Endothelial cell of umbilical vein (primary cell): ENCODE data around the gene RFWD3. TPM values are rescaled to one million over a fixed set of nuclear protein-coding genes. Genes with fewer than 3 reads are reported as not detected.

Experiments
- BruUV-seq: library from RNA; stranded (reverse); fragments of 400-500 nt; replicated peaks from 2 replicates; lab custom pipeline; 2021; lab: Mats Ljungman, UMichigan
- CTCF ChIA-PET: fragments of 300-600, 350-600 bp; sonication (Branson Sonifier 250); formaldehyde crosslinking; loops from one replicate; lab custom pipeline; 2021; ENCODE audit warnings: antibody characterized with exemption, inconsistent platforms; lab: Charles Lee
- POLR2A ChIA-PET: fragments of 300-600, 350-600 bp; sonication (Branson Sonifier 250); formaldehyde crosslinking; loops from one replicate; lab custom pipeline; 2021; ENCODE audit warnings: antibody characterized with exemption, inconsistent platforms; lab: Charles Lee
- DNase-seq: peaks from one replicate; pipeline ENCODE4 v3.0.0-alpha.2; 2011; ENCODE audit warnings: low read depth, low spot score
- FAIRE-seq: peaks from 2 replicates; lab custom pipeline; 2011; peaks lifted over from hg19 to GRCh38; lab: Jason Lieb, UNC
- H2AFZ ChIP-seq: 2 replicates; pipeline ENCODE4 v1.6.0; 2012; ENCODE audit warnings: low read depth, low read length, control low read depth, inconsistent platforms
- H3K27ac ChIP-seq: 2 replicates; pipeline ENCODE4 v1.5.1; 2011; ENCODE audit warnings: low read depth, mild to moderate bottlenecking, control low read depth, low read length, moderate library complexity; ENCODE audit not compliant: insufficient read depth
- H3K27me3 ChIP-seq, 2 experiments: 2 replicates each; pipeline versions ENCODE4 v1.6.0 to v1.6.1; 2011; ENCODE audit warnings: low read length in 2 of 2, mixed read lengths in 1 of 2; ENCODE audit not compliant: control insufficient read depth in 2 of 2, insufficient read depth in 2 of 2
- H3K36me3 ChIP-seq, 2 experiments: 2 replicates in 1 of 2; 3 replicates in 1 of 2; pipeline ENCODE4 v1.5.1; 2011; ENCODE audit warnings: low read length in 2 of 2, mild to moderate bottlenecking in 1 of 2, moderate library complexity in 1 of 2; ENCODE audit not compliant: control insufficient read depth in 2 of 2, insufficient read depth in 2 of 2; ENCODE audit errors: extremely low read depth in 1 of 2
- H3K4me1 ChIP-seq: 3 replicates; pipeline ENCODE4 v1.5.1; 2011; ENCODE audit warnings: mild to moderate bottlenecking, low read length; ENCODE audit not compliant: control insufficient read depth, insufficient read depth; ENCODE audit errors: extremely low read depth
- H3K4me2 ChIP-seq: 2 replicates; pipeline ENCODE4 v1.6.1; 2011; ENCODE audit warnings: low read length, control low read depth, mixed read lengths; ENCODE audit not compliant: insufficient read depth
- H3K4me3 ChIP-seq, 3 experiments: fragments of 200-600 bp in 1 of 3; sonication (generic), shearing (Covaris generic) in 1 of 3; replicated peaks in 1 of 3; 2 replicates each; pipeline ENCODE4 v1.5.1; 2011 to 2016; ENCODE audit warnings: control low read depth in 3 of 3, low read length in 3 of 3, mild to moderate bottlenecking in 2 of 3, inconsistent platforms in 1 of 3, low read depth in 1 of 3, moderate library complexity in 1 of 3; ENCODE audit not compliant: insufficient read depth in 1 of 3
- H3K79me2 ChIP-seq: 2 replicates; pipeline ENCODE4 v1.6.0; 2012; ENCODE audit warnings: low read length, inconsistent platforms; ENCODE audit not compliant: control insufficient read depth, insufficient read depth
- H3K9ac ChIP-seq: replicated peaks from 2 replicates; pipeline ENCODE3; 2011; ENCODE audit warnings: low read length, control low read depth; ENCODE audit not compliant: insufficient read depth; ENCODE audit errors: extremely low read depth
- H3K9me1 ChIP-seq: replicated peaks from 3 replicates; pipeline ENCODE4 v1.6.0; 2011; ENCODE audit warnings: mild to moderate bottlenecking, low read length; ENCODE audit not compliant: control insufficient read depth, insufficient read depth; ENCODE audit errors: extremely low read depth
- H3K9me3 ChIP-seq: replicated peaks from 2 replicates; pipeline ENCODE4 v1.5.1; 2012; ENCODE audit warnings: low read length, inconsistent platforms; ENCODE audit not compliant: control insufficient read depth, insufficient read depth
- H4K20me1 ChIP-seq: replicated peaks from 2 replicates; pipeline ENCODE3; 2011; ENCODE audit warnings: mild to moderate bottlenecking, low read length; ENCODE audit not compliant: control insufficient read depth, insufficient read depth; ENCODE audit errors: extremely low read depth
- EZH2 ChIP-seq: IDR thresholded peaks from 2 replicates; pipeline ENCODE4 v1.6.1; 2012; ENCODE audit warnings: borderline replicate concordance, low read depth, mild to moderate bottlenecking, moderate library complexity, low read length, inconsistent platforms; ENCODE audit not compliant: severe bottlenecking
- FOS ChIP-seq: IDR thresholded peaks from 2 replicates; pipeline ENCODE4 v1.6.1; 2011; ENCODE audit warnings: mild to moderate bottlenecking, low read length, moderate library complexity, borderline replicate concordance; ENCODE audit not compliant: insufficient read depth
- GATA2 ChIP-seq: IDR thresholded peaks from 2 replicates; pipeline ENCODE4 v1.7.0; 2011; ENCODE audit warnings: low read depth, mild to moderate bottlenecking, moderate library complexity, mixed read lengths, low read length; ENCODE audit not compliant: insufficient read length, insufficient read depth
- JUN ChIP-seq: IDR thresholded peaks from 2 replicates; pipeline ENCODE4 v1.6.1; 2011; ENCODE audit warnings: borderline replicate concordance, low read depth; ENCODE audit not compliant: insufficient read length, insufficient read depth
- MYC ChIP-seq: IDR thresholded peaks from one replicate; pipeline ENCODE4 v1.6.1; 2011; ENCODE audit warnings: mild to moderate bottlenecking, low read depth, low read length
- POLR2A ChIP-seq: IDR thresholded peaks from 2 replicates; pipeline ENCODE4 v1.6.1; 2012; ENCODE audit warnings: low read depth, mild to moderate bottlenecking, control low read depth, low read length
- POLR2AphosphoS5 ChIP-seq: IDR thresholded peaks from 2 replicates; pipeline ENCODE4 v1.6.1; 2012; ENCODE audit warnings: low read depth, mild to moderate bottlenecking, control low read depth, low read length, moderate library complexity; ENCODE audit not compliant: insufficient read depth
- dilution Hi-C: fragments of 300-500 bp; cut with MboI; formaldehyde crosslinking; loops from one replicate; pipeline ENCODE4 v1.15.0; 2019; ENCODE audit warnings: low sequenced_read_pairs; ENCODE audit not compliant: extremely low pct_ligation_motif_present
- intact Hi-C: fragments of 100-400 bp; cut with micrococcal nuclease; formaldehyde crosslinking; loops from one replicate; pipeline ENCODE4 v1.10.0; 2022
- polyA plus RNA-seq, 4 experiments: library from polyadenylated mRNA; depleted of rRNA in 3 of 4; stranded (reverse) in 3 of 4; unstranded in 1 of 4; fragments of >200 nt; gene quantifications; 2 replicates each; pipeline versions ENCODE4 v1.2.1 to v1.2.3, GENCODE V29; 2011 to 2012; ENCODE audit warnings: missing spikeins in 1 of 4
- total RNA-seq: library from RNA; stranded (reverse); gene quantifications from 2 replicates; pipeline ENCODE4 v1.2.3, GENCODE V29; 2021
- TF ChIP-seq, protein P1 (sequence below): IDR thresholded peaks from 2 replicates; pipeline ENCODE4 v1.6.1; 2011; ENCODE audit not compliant: insufficient read depth, insufficient read length
- TF ChIP-seq, protein P2 (sequence below), 2 donors: IDR thresholded peaks; 1 replicate in 1 of 2; 2 replicates in 1 of 2; pipeline ENCODE4 v1.5.1; 2011; ENCODE audit warnings: low read length in 2 of 2, mild to moderate bottlenecking in 2 of 2, moderate library complexity in 2 of 2, control low read depth in 1 of 2, inconsistent platforms in 1 of 2, low read depth in 1 of 2; ENCODE audit not compliant: insufficient read depth in 1 of 2; ENCODE audit errors: extremely low read depth in 1 of 2

Gene RFWD3
- total and polyA plus RNA-seq, 2 donors (not counting 3 experiments of a cell fraction or from before 2014, with no cell fraction given): 27.3 to 51.6 TPM

DNA sequence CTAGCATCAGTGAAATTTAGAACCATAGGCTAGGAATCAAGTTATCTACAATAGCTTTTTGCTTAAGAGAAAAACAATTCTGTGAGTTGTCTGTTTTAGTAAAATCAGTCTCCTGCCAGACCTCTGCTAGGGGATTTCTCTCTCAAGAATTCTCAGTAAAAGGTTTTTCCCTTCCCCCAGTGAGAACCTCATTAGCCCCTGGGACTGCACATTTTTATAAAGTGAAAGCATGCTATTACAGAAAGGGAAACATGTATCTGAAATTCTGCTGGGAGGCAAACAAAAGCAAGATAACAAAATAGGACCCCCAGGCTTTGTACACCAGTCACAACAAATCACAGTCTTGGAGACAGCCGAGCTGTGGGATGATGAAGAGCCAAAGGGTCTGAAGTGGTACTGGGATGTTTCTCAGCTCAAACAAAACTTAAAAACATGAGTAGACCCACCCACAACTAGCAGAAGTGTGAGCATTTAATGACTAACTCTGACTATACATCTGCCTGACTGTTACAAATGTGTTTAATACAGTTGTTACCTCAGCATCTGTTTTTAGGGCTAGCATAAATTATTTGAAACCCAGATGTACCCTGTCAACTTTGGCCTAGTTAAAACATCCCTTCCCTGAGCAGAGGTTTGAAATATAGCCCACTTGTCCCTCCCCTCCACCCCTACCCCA lies 39.8 kb downstream of the RFWD3 start:
- BruUV-seq: no TSS peak
- DNase-seq (no peak), FAIRE-seq (no peak)
- dilution Hi-C loops: no loop called here
- no peak overlapping the region for H3K27ac ChIP-seq
- no peaks in the 10 kb centered on the region for H3K9me1 ChIP-seq
- H2AFZ ChIP-seq: no peak overlapping the region
- peaks cover 31 to 45% of the 10 kb centered on the region in 2 experiments for H3K36me3 ChIP-seq
- ChIA-PET POLR2A (no interaction called here), CTCF (no interaction called here)
- no peak overlapping the region for H3K4me3 ChIP-seq
- H3K4me1 ChIP-seq: no peaks in the 10 kb centered on the region
- H3K79me2 ChIP-seq: no peaks in the 10 kb centered on the region
- TF ChIP-seq POLR2A (no peak), JUN (no peak), MYC (no peak), GATA2 (no peak), FOS (no peak), EZH2 (no peak), POLR2AphosphoS5 (no peak)
- TF ChIP-seq, protein P1, sequence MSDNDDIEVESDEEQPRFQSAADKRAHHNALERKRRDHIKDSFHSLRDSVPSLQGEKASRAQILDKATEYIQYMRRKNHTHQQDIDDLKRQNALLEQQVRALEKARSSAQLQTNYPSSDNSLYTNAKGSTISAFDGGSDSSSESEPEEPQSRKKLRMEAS: no peak
- TF ChIP-seq, protein P2, sequence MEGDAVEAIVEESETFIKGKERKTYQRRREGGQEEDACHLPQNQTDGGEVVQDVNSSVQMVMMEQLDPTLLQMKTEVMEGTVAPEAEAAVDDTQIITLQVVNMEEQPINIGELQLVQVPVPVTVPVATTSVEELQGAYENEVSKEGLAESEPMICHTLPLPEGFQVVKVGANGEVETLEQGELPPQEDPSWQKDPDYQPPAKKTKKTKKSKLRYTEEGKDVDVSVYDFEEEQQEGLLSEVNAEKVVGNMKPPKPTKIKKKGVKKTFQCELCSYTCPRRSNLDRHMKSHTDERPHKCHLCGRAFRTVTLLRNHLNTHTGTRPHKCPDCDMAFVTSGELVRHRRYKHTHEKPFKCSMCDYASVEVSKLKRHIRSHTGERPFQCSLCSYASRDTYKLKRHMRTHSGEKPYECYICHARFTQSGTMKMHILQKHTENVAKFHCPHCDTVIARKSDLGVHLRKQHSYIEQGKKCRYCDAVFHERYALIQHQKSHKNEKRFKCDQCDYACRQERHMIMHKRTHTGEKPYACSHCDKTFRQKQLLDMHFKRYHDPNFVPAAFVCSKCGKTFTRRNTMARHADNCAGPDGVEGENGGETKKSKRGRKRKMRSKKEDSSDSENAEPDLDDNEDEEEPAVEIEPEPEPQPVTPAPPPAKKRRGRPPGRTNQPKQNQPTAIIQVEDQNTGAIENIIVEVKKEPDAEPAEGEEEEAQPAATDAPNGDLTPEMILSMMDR (IDR thresholded peaks at IDR 0.05; ENCODE audit: extremely low read depth in 1 of 2, insufficient read depth in 1 of 2, low read depth in 1 of 2, low read length in 2 of 2): no peak
- H3K4me2 ChIP-seq: no peak overlapping the region
- H3K9ac ChIP-seq: no peak overlapping the region
- H3K9me3 ChIP-seq: no peaks in the 10 kb centered on the region
- no peaks in the 10 kb centered on the region for H3K27me3 ChIP-seq
- H4K20me1 ChIP-seq: no peaks in the 10 kb centered on the region
- intact Hi-C loops: no loop called here
